PC-9 (cell line): ENCODE data around the gene SND1.

Experiments
- CTCF ChIP-seq: fragments of 200-600 bp; sonication (generic); conservative IDR thresholded peaks from 2 replicates; pipeline ENCODE4 v1.6.1; 2017; ENCODE audit warnings: mixed run types, antibody characterized with exemption, mild to moderate bottlenecking, moderate library complexity
- EZH2 ChIP-seq: fragments of 200-600 bp; sonication (generic); IDR thresholded peaks from 2 replicates; pipeline ENCODE4 v1.8.0; 2017; ENCODE audit warnings: antibody characterized with exemption, low read depth

DNA sequence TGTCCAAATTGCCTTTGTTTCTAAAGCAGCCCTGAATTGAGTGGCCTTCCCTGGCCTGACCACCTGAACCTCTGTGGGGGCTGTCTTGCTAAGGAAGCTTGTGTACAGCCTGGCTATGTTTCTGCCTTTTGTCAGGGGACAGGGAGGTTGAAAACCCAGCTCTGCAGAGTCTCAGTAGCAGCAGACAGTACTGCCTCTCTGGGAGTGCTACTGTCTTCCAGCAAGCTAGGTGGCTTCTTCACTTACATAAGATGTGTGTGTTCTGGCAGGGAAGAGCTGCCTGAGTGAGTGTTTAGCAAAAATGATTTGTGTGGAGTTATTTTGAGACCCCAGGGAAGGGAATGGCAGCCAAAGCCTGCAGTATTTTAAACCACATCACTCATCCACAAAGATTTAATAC, 321.8 kb downstream of the SND1 start:
- TF ChIP-seq CTCF (no peak), EZH2 (no peak)
